B cell (primary cell): ENCODE measurements around the gene ANKRD11. TPM values are rescaled to one million over a fixed set of nuclear protein-coding genes. Genes with fewer than 3 reads are reported as not detected.

Source experiments
- ATAC-seq: fragments of 200-7000 bp; cut with Tn5 transposase; one replicate; pipeline ENCODE4 v1.10.0; 2021; ENCODE audit warnings: low read depth, mild to moderate bottlenecking, moderate number of reproducible peaks, moderate library complexity
- CTCF ChIA-PET: fragments of 350-600 bp; sonication (Branson Sonifier 250); formaldehyde crosslinking; loops from one replicate; lab custom pipeline; 2021; ENCODE audit warnings: antibody characterized with exemption, inconsistent platforms; lab: Charles Lee
- POLR2A ChIA-PET: fragments of 350-600 bp; sonication (Branson Sonifier 250); formaldehyde crosslinking; loops from one replicate; lab custom pipeline; 2021; ENCODE audit warnings: antibody characterized with exemption; lab: Charles Lee
- DNase-seq: peaks from one replicate; pipeline ENCODE4 v3.0.0; 2013
- H2AFZ ChIP-seq: 2 replicates; pipeline ENCODE4 v1.6.1; 2012; ENCODE audit warnings: mild to moderate bottlenecking, low read depth, low read length; ENCODE audit not compliant: insufficient read depth, poor library complexity, severe bottlenecking
- H3K27ac ChIP-seq, 2 donors: 1 replicate in 1 of 2; 2 replicates in 1 of 2; pipeline ENCODE4 v1.5.1; 2012 to 2013; ENCODE audit warnings: low read length in 2 of 2, mild to moderate bottlenecking in 2 of 2, moderate library complexity in 1 of 2
- H3K27me3 ChIP-seq, 4 experiments: fragments of 200-600 bp in 1 of 4; sonication (generic) in 1 of 4; replicated peaks in 1 of 4; 1 replicate in 2 of 4; 2 replicates in 2 of 4; pipeline versions ENCODE4 v1.6.1 to v1.7.0; 2013 to 2016; ENCODE audit warnings: low read length in 3 of 4, mild to moderate bottlenecking in 2 of 4, mixed read lengths in 1 of 4, moderate library complexity in 1 of 4; ENCODE audit not compliant: insufficient read depth in 4 of 4, control insufficient read depth in 3 of 4; ENCODE audit errors: control extremely low read depth in 1 of 4
- H3K36me3 ChIP-seq, 2 experiments: replicated peaks in 1 of 2; 1 replicate in 1 of 2; 2 replicates in 1 of 2; pipeline versions ENCODE4 v1.6.1 to v1.7.1; 2013; ENCODE audit warnings: low read length in 1 of 2; ENCODE audit not compliant: insufficient read depth in 2 of 2, control insufficient read depth in 1 of 2; ENCODE audit errors: control extremely low read depth in 1 of 2, extremely low read depth in 1 of 2
- H3K4me1 ChIP-seq, 2 donors: fragments of 200-600 bp in 1 of 2; sonication (generic) in 1 of 2; 1 replicate in 1 of 2; 2 replicates in 1 of 2; pipeline versions ENCODE4 v1.5.1 to v1.6.1; 2013 to 2017; ENCODE audit warnings: low read length in 2 of 2; ENCODE audit not compliant: control insufficient read depth in 2 of 2, insufficient read depth in 2 of 2
- H3K4me2 ChIP-seq: replicated peaks from 2 replicates; pipeline ENCODE3; 2012; ENCODE audit warnings: mild to moderate bottlenecking, low read depth, low read length; ENCODE audit not compliant: poor library complexity, severe bottlenecking
- H3K4me3 ChIP-seq, 5 experiments: fragments of 200-600 bp in 1 of 5; sonication (generic) in 1 of 5; 1 replicate in 3 of 5; 2 replicates in 2 of 5; pipeline versions ENCODE4 v1.5.1 to v1.7.0; 2011 to 2016; ENCODE audit warnings: low read length in 4 of 5, mild to moderate bottlenecking in 4 of 5, low read depth in 2 of 5, control low read depth in 1 of 5, moderate library complexity in 1 of 5; ENCODE audit not compliant: insufficient read depth in 1 of 5; ENCODE audit errors: control extremely low read depth in 1 of 5, extremely low read depth in 1 of 5
- H3K79me2 ChIP-seq: fragments of 200-600 bp; sonication (generic); one replicate; pipeline ENCODE4 v1.6.0; 2016; ENCODE audit warnings: low read length; ENCODE audit not compliant: control insufficient read depth, insufficient read depth
- H3K9ac ChIP-seq: fragments of 200-600 bp; sonication (generic); 2 replicates; pipeline ENCODE4 v1.6.1; 2017; ENCODE audit warnings: mild to moderate bottlenecking, low read length, moderate library complexity
- H3K9me3 ChIP-seq, 3 donors: one replicate each; pipeline versions ENCODE4 v1.6.1 to v1.7.1; 2013; ENCODE audit warnings: low read length in 2 of 3; ENCODE audit not compliant: control insufficient read depth in 2 of 3, insufficient read depth in 1 of 3; ENCODE audit errors: control extremely low read depth in 1 of 3
- H4K20me1 ChIP-seq: 2 replicates; pipeline ENCODE4 v1.6.0; 2012; ENCODE audit warnings: mild to moderate bottlenecking, low read length; ENCODE audit not compliant: insufficient read depth, control insufficient read depth, poor library complexity, severe bottlenecking
- H3K27ac Mint-ChIP-seq: one replicate; pipeline ENCODE4 v1.8.0; 2021; ENCODE audit warnings: mixed read lengths
- H3K27me3 Mint-ChIP-seq: one replicate; pipeline ENCODE4 v1.8.0; 2021; ENCODE audit warnings: mixed read lengths
- H3K4me1 Mint-ChIP-seq: one replicate; pipeline ENCODE4 v1.8.0; 2021; ENCODE audit warnings: mixed read lengths
- H3K4me3 Mint-ChIP-seq: one replicate; pipeline ENCODE4 v1.8.0; 2021; ENCODE audit warnings: mixed read lengths
- H3K9me3 Mint-ChIP-seq: one replicate; pipeline ENCODE4 v1.8.0; 2022; ENCODE audit warnings: mixed read lengths; ENCODE audit not compliant: insufficient read depth
- CTCF ChIP-seq: fragments of 200-600 bp; IDR thresholded peaks from one replicate; pipeline ENCODE4 v1.8.0; 2022; ENCODE audit warnings: antibody characterized with exemption, mild to moderate bottlenecking
- EZH2 ChIP-seq: IDR thresholded peaks from 2 replicates; pipeline ENCODE4 v1.6.1; 2012; ENCODE audit warnings: borderline replicate concordance, low read depth, mild to moderate bottlenecking, moderate library complexity, low read length; ENCODE audit not compliant: insufficient read depth, poor library complexity, severe bottlenecking
- WGBS: methylation state at CpG from one replicate; pipeline ENCODE4 v1.1.5; 2013; ENCODE audit warnings: missing lambda C conversion rate; ENCODE audit not compliant: insufficient coverage; 5-methylcytosine and 5-hydroxymethylcytosine counted together
- intact Hi-C: fragments of 100-400 bp; cut with micrococcal nuclease; formaldehyde crosslinking; loops from one replicate; pipeline ENCODE4 v1.10.0; 2022
- polyA plus RNA-seq: library from polyadenylated mRNA; depleted of rRNA; stranded (reverse); fragments of >200 nt; gene quantifications from 2 replicates; pipeline ENCODE4 v1.2.3, GENCODE V29; 2012
- total RNA-seq, 2 donors: library from RNA; stranded (reverse); fragments of 120-200 nt in 1 of 2; gene quantifications; 1 replicate in 1 of 2; 2 replicates in 1 of 2; pipeline versions ENCODE4 v1.2.3 to v1.2.4, GENCODE V29; 2013 to 2022

Gene ANKRD11
- total and polyA plus RNA-seq, 2 donors (not counting 1 experiment from before 2014, with no cell fraction given): 67.9 to 314 TPM

- H3K27me3 ChIP-seq: no peaks in the 10 kb centered on the region
- H3K9me3 ChIP-seq: peaks cover 0 to 3% (median 0%) of the 10 kb centered on the region in 3 donors
- peak overlapping the region; percentile 78 for H2AFZ ChIP-seq
- POLR2A ChIA-PET: no interaction called here
- no peaks in the 10 kb centered on the region for H3K9me3 Mint-ChIP-seq
- peak overlapping the region; percentile 46 for H3K9ac ChIP-seq
- no peak for TF ChIP-seq CTCF
- TF ChIP-seq EZH2: no peak
- peaks cover 2 to 8% of the 10 kb centered on the region in 2 experiments for H3K36me3 ChIP-seq
- peak overlapping the region; percentile 86 for H3K4me3 Mint-ChIP-seq
- H3K4me2 ChIP-seq: peak overlapping the region; percentile 76
- CTCF ChIA-PET: interaction anchor here (1.0 kb wide), 1 partner anchor 18 kb away, joined by 3 read pairs; no protein-coding TSS in a partner anchor
- H3K4me1 Mint-ChIP-seq: peaks cover 29% of the 10 kb centered on the region
- intact Hi-C loops: loop anchor here (5.0 kb wide), 2 partner anchors 84 to 189 kb away; no protein-coding TSS in a partner anchor
- H3K27me3 Mint-ChIP-seq: no peaks in the 10 kb centered on the region
- peaks cover 16% of the 10 kb centered on the region for H4K20me1 ChIP-seq
- peaks cover 34% of the 10 kb centered on the region for H3K79me2 ChIP-seq
- H3K4me1 ChIP-seq: peaks cover 34 to 38% of the 10 kb centered on the region in 2 donors
- H3K27ac Mint-ChIP-seq: peak overlapping the region; percentile 86
- ATAC-seq (no peak), DNase-seq (no peak)
- peak overlapping the region; percentile 75 to 78 for H3K27ac ChIP-seq
- WGBS: 100% methylated on average over 3 of the region's 4 CpGs
- H3K4me3 ChIP-seq: peak overlapping the region in 3 of 5 experiments; percentile 25 to 52 (median 32)
Measured at GRCh38 chr16:89506113-89506504, 15.7 kb upstream of the ANKRD11 start.
